Duodenal mucosa (tissue), 2 donors: ENCODE measurements around the gene KCNQ5.

ENCODE experiments used
- H3K27ac ChIP-seq: one replicate; pipeline ENCODE4 v1.7.0; 2013; ENCODE audit warnings: low read depth, low read length
- H3K27me3 ChIP-seq, 2 donors: one replicate each; pipeline ENCODE4 v1.7.0; 2013; ENCODE audit warnings: low read length in 2 of 2, control low read depth in 1 of 2; ENCODE audit not compliant: insufficient read depth in 2 of 2, control insufficient read depth in 1 of 2
- H3K36me3 ChIP-seq, 2 donors: one replicate each; pipeline ENCODE4 v1.7.0; 2013; ENCODE audit warnings: low read length in 2 of 2, control low read depth in 1 of 2; ENCODE audit not compliant: insufficient read depth in 2 of 2, control insufficient read depth in 1 of 2
- H3K4me1 ChIP-seq, 2 donors: one replicate each; pipeline ENCODE4 v1.7.0; 2013; ENCODE audit warnings: low read length in 2 of 2, control low read depth in 1 of 2; ENCODE audit not compliant: insufficient read depth in 2 of 2, control insufficient read depth in 1 of 2
- H3K4me3 ChIP-seq, 2 donors: one replicate each; pipeline ENCODE4 v1.7.0; 2013; ENCODE audit warnings: low read length in 2 of 2, low read depth in 1 of 2
- H3K9ac ChIP-seq, 2 donors: one replicate each; pipeline ENCODE4 v1.7.0; 2013; ENCODE audit warnings: low read length in 2 of 2, low read depth in 1 of 2
- H3K9me3 ChIP-seq, 2 donors: one replicate each; pipeline ENCODE4 v1.7.0; 2013; ENCODE audit warnings: low read length in 2 of 2, control low read depth in 1 of 2; ENCODE audit not compliant: control insufficient read depth in 1 of 2

The KCNQ5 gene

GRCh38 chr6:73123632-73124329 lies 501.9 kb downstream of the KCNQ5 start:
- H3K4me3 ChIP-seq: no peak overlapping the region
- H3K9ac ChIP-seq: no peak overlapping the region
- no peak overlapping the region for H3K27ac ChIP-seq
- H3K36me3 ChIP-seq: no peaks in the 10 kb centered on the region
- H3K27me3 ChIP-seq: no peaks in the 10 kb centered on the region
- H3K4me1 ChIP-seq: no peaks in the 10 kb centered on the region
- no peaks in the 10 kb centered on the region for H3K9me3 ChIP-seq

GRCh38 chr6:73129653-73130443 lies 508.0 kb downstream of the KCNQ5 start:
- no peaks in the 10 kb centered on the region for H3K9me3 ChIP-seq
- H3K36me3 ChIP-seq: no peaks in the 10 kb centered on the region
- no peak overlapping the region for H3K27ac ChIP-seq
- no peak overlapping the region for H3K4me3 ChIP-seq
- H3K27me3 ChIP-seq: no peaks in the 10 kb centered on the region
- H3K9ac ChIP-seq: no peak overlapping the region
- no peaks in the 10 kb centered on the region for H3K4me1 ChIP-seq

- H3K27me3 ChIP-seq: no peaks in the 10 kb centered on the region
- H3K4me3 ChIP-seq: no peak overlapping the region
- H3K9me3 ChIP-seq: no peaks in the 10 kb centered on the region
- no peak overlapping the region for H3K27ac ChIP-seq
- H3K9ac ChIP-seq: no peak overlapping the region
- no peaks in the 10 kb centered on the region for H3K36me3 ChIP-seq
- no peaks in the 10 kb centered on the region for H3K4me1 ChIP-seq
Observed at GRCh38 chr6:73131706-73132105, 509.8 kb downstream of the KCNQ5 start.

GRCh38 chr6:73134588-73134987 lies 512.7 kb downstream of the KCNQ5 start:
- no peaks in the 10 kb centered on the region for H3K27me3 ChIP-seq
- H3K4me3 ChIP-seq: no peak overlapping the region
- no peaks in the 10 kb centered on the region for H3K36me3 ChIP-seq
- no peak overlapping the region for H3K27ac ChIP-seq
- no peak overlapping the region for H3K9ac ChIP-seq
- no peaks in the 10 kb centered on the region for H3K4me1 ChIP-seq
- H3K9me3 ChIP-seq: no peaks in the 10 kb centered on the region

- Histone ChIP-seq H3K9ac (no peak overlapping the region), H3K4me3 (no peak overlapping the region), H3K9me3 (no peaks in the 10 kb centered on the region), H3K27me3 (no peaks in the 10 kb centered on the region), H3K36me3 (no peaks in the 10 kb centered on the region), H3K27ac (no peak overlapping the region), H3K4me1 (no peaks in the 10 kb centered on the region)
Observed at GRCh38 chr6:73139681-73140383, 518.0 kb downstream of the KCNQ5 start.

- H3K4me1 ChIP-seq: no peaks in the 10 kb centered on the region
- no peaks in the 10 kb centered on the region for H3K36me3 ChIP-seq
- H3K4me3 ChIP-seq: no peak overlapping the region
- no peaks in the 10 kb centered on the region for H3K27me3 ChIP-seq
- H3K9ac ChIP-seq: no peak overlapping the region
- H3K9me3 ChIP-seq: no peaks in the 10 kb centered on the region
- no peak overlapping the region for H3K27ac ChIP-seq
Observed at GRCh38 chr6:73143551-73143950, 521.7 kb downstream of the KCNQ5 start.

- H3K36me3 ChIP-seq: no peaks in the 10 kb centered on the region
- H3K4me3 ChIP-seq: no peak overlapping the region
- no peaks in the 10 kb centered on the region for H3K4me1 ChIP-seq
- H3K9ac ChIP-seq: no peak overlapping the region
- H3K27me3 ChIP-seq: no peaks in the 10 kb centered on the region
- H3K27ac ChIP-seq: no peak overlapping the region
- no peaks in the 10 kb centered on the region for H3K9me3 ChIP-seq
Observed at GRCh38 chr6:73144516-73144915, 522.7 kb downstream of the KCNQ5 start.

GRCh38 chr6:73145690-73146089 lies 523.8 kb downstream of the KCNQ5 start:
- H3K9ac ChIP-seq: no peak overlapping the region
- H3K27ac ChIP-seq: no peak overlapping the region
- H3K4me1 ChIP-seq: no peaks in the 10 kb centered on the region
- H3K36me3 ChIP-seq: no peaks in the 10 kb centered on the region
- no peaks in the 10 kb centered on the region for H3K27me3 ChIP-seq
- H3K4me3 ChIP-seq: no peak overlapping the region
- no peaks in the 10 kb centered on the region for H3K9me3 ChIP-seq

- Histone ChIP-seq H3K4me3 (no peak overlapping the region), H3K27me3 (no peaks in the 10 kb centered on the region)
Observed at GRCh38 chr6:73151732-73152131, 529.9 kb downstream of the KCNQ5 start.

GRCh38 chr6:73152556-73152955 lies 530.7 kb downstream of the KCNQ5 start:
- H3K9me3 ChIP-seq: no peaks in the 10 kb centered on the region
- H3K27me3 ChIP-seq: no peaks in the 10 kb centered on the region
- no peaks in the 10 kb centered on the region for H3K36me3 ChIP-seq
- H3K27ac ChIP-seq: no peak overlapping the region
- H3K4me1 ChIP-seq: no peaks in the 10 kb centered on the region
- H3K9ac ChIP-seq: no peak overlapping the region
- H3K4me3 ChIP-seq: no peak overlapping the region

More at GRCh38 chr6:73151732-73152131, 529.9 kb downstream of the KCNQ5 start:
- H3K36me3 ChIP-seq: no peaks in the 10 kb centered on the region
- H3K4me1 ChIP-seq: no peaks in the 10 kb centered on the region
- no peaks in the 10 kb centered on the region for H3K9me3 ChIP-seq
- no peak overlapping the region for H3K27ac ChIP-seq
- H3K9ac ChIP-seq: no peak overlapping the region
